Stomach (tissue), 9 donors: ENCODE results near the gene OGFR. TPM values are rescaled to one million over a fixed set of nuclear protein-coding genes. Genes with fewer than 3 reads are reported as not detected.

Source experiments
- DNase-seq, 2 donors: peaks; one replicate each; pipeline versions ENCODE4 v3.0.0 to v3.0.0-alpha.2; 2013 to 2019
- H3K27ac ChIP-seq, 5 donors: fragments of 200-600 bp in 4 of 5; sonication (generic) in 4 of 5; one replicate each; pipeline ENCODE4 v1.5.1; 2013 to 2019; ENCODE audit warnings: mild to moderate bottlenecking in 1 of 5, moderate library complexity in 1 of 5
- H3K27me3 ChIP-seq, 3 donors: fragments of 200-600 bp; sonication (generic); one replicate each; pipeline ENCODE4 v1.5.1; 2017 to 2019; ENCODE audit warnings: mixed run types in 1 of 3
- H3K36me3 ChIP-seq, 4 donors: fragments of 200-600 bp; sonication (generic); 1 replicate in 3 of 4; 2 replicates in 1 of 4; pipeline ENCODE4 v1.5.1; 2016 to 2019
- H3K4me1 ChIP-seq, 4 donors: fragments of 200-600 bp; sonication (generic); one replicate each; pipeline ENCODE4 v1.5.1; 2016 to 2019
- H3K4me3 ChIP-seq, 4 donors: fragments of 200-600 bp; sonication (generic) in 3 of 4; one replicate each; pipeline ENCODE4 v1.5.1; 2016 to 2019; ENCODE audit warnings: mild to moderate bottlenecking in 1 of 4
- H3K9me3 ChIP-seq, 4 donors: fragments of 200-600 bp; sonication (generic); one replicate each; pipeline ENCODE4 v1.5.1; 2016 to 2019
- EP300 ChIP-seq: sonication (generic); formaldehyde crosslinking; IDR thresholded peaks from one replicate; pipeline ENCODE4 v1.6.1; 2017; ENCODE audit warnings: antibody characterized with exemption
- POLR2A ChIP-seq, 4 donors: fragments of 450-650 bp; IDR thresholded peaks; one replicate each; pipeline ENCODE4 v1.6.1; 2016; ENCODE audit warnings: antibody characterized with exemption in 4 of 4, control low read depth in 2 of 4, mild to moderate bottlenecking in 1 of 4, moderate library complexity in 1 of 4
- POLR2AphosphoS5 ChIP-seq, 3 donors: sonication (generic); formaldehyde crosslinking; IDR thresholded peaks; one replicate each; pipeline ENCODE4 v1.6.1; 2016; ENCODE audit warnings: antibody characterized with exemption in 3 of 3
- WGBS, 5 donors: extraction: QIAGEN DNeasy Blood & Tissue Kit in 3 of 5; methylation state at CpG; one replicate each; pipeline versions ENCODE4 v1.1.5 to v1.1.7; 2013 to 2018; 5-methylcytosine and 5-hydroxymethylcytosine counted together
- intact Hi-C: fragments of 100-400 bp; cut with DNase I; formaldehyde crosslinking; loops from one replicate; pipeline ENCODE4 v1.15.1; 2023; ENCODE audit warnings: low total_unique reads
- polyA plus RNA-seq, 3 donors: library from polyadenylated mRNA; stranded (reverse); fragments of 200-250 nt; gene quantifications; one replicate each; pipeline ENCODE4 v1.2.3, GENCODE V29; 2013
- total RNA-seq, 5 donors: library from RNA; depleted of rRNA; stranded (reverse); fragments of >200 nt; gene quantifications; one replicate each; pipeline versions ENCODE4 v1.1.0 to v1.2.3, GENCODE V29; 2014 to 2016
- TF ChIP-seq, protein P1 (sequence below), 7 experiments: fragments of 450-650 bp in 4 of 7; fragments of 200-600 bp in 3 of 7; sonication (generic) in 3 of 7; IDR thresholded peaks; one replicate each; pipeline ENCODE4 v1.5.1; 2016 to 2019; ENCODE audit warnings: antibody characterized with exemption in 7 of 7, control low read depth in 2 of 7, mild to moderate bottlenecking in 1 of 7
- donor health status: healthy with polysubstance abuse.
- donor health status: Bipolar disorder and iron deficiency.
- donor health status: healthy.

OGFR gene
- total and polyA plus RNA-seq, 8 donors, result 20.1 to 75.3 (median 42.3) TPM

DNA sequence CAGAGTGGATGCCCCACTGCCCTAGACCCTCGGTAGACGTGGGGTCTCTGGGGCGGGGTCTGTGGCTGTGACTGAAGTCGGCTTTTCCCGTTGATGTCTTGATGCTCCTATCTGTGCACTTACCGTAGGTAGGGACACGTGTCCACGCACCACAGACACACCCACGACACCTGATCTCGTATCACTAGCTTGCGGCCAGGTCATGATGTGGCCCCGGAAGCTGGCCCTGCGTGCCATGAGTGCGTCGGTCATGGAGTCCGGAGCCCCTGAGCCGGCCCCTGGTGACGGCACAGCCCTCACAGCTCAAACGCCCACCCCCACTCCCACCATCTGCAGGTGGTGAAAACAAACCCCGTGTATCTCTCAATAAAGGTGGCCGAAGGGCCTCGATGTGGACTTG is 42.3 kb upstream of the OGFR start:
- Histone ChIP-seq H3K4me3 (no peak overlapping the region), H3K4me1 (peaks cover 7 to 20% (median 14%) of the 10 kb centered on the region in 4 donors), H3K36me3 (no peaks in the 10 kb centered on the region), H3K9me3 (no peaks in the 10 kb centered on the region), H3K27me3 (peaks cover 0 to 73% (median 12%) of the 10 kb centered on the region in 3 donors), H3K27ac (no peak overlapping the region)
- 86 to 91% (median 87%) methylated on average over 22 of the region's 22 CpGs for WGBS, 5 donors
- no peak for TF ChIP-seq EP300
- no peak for TF ChIP-seq POLR2AphosphoS5 (IDR thresholded peaks at IDR 0.05)
- TF ChIP-seq, protein P1, sequence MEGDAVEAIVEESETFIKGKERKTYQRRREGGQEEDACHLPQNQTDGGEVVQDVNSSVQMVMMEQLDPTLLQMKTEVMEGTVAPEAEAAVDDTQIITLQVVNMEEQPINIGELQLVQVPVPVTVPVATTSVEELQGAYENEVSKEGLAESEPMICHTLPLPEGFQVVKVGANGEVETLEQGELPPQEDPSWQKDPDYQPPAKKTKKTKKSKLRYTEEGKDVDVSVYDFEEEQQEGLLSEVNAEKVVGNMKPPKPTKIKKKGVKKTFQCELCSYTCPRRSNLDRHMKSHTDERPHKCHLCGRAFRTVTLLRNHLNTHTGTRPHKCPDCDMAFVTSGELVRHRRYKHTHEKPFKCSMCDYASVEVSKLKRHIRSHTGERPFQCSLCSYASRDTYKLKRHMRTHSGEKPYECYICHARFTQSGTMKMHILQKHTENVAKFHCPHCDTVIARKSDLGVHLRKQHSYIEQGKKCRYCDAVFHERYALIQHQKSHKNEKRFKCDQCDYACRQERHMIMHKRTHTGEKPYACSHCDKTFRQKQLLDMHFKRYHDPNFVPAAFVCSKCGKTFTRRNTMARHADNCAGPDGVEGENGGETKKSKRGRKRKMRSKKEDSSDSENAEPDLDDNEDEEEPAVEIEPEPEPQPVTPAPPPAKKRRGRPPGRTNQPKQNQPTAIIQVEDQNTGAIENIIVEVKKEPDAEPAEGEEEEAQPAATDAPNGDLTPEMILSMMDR (IDR thresholded peaks at IDR 0.05), result no peak
- no peak for TF ChIP-seq POLR2A (IDR thresholded peaks at IDR 0.05)
- no peak for DNase-seq
- intact Hi-C loops, result no loop called here

DNA sequence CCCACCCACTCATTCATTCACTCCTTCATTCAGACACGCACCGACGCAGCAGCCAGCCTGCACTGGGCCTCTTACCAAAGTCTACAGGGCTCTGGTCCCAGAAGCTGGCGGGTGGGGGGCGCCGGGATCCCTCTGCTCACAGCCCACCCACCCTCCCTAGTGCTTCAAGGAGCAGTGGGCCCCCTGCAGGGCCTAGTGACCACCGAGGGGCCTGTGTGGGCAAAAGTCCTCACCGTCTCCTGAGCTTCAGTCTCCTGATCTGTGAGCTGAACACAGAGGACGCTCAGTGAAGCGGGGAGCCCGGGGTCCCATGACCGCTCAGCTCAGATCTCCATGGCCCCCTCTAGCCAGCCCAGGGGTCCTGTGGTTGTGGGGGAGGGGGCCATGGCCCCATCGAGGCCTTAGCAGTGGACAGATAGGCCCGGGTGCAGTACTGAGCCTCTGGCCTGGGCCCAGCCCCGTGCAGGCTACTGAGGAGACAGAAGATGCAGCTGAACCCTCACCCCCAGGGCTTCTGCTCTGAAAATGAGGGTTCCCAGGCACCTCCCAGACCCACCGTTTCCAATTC is 41.8 kb upstream of the OGFR start:
- WGBS, 5 donors, result 83 to 91% (median 89%) methylated on average over 11 to 16 of the region's 16 CpGs
- TF ChIP-seq POLR2A (IDR thresholded peaks at IDR 0.05) (no peak), POLR2AphosphoS5 (IDR thresholded peaks at IDR 0.05) (no peak), EP300 (no peak)
- TF ChIP-seq, protein P1 (IDR thresholded peaks at IDR 0.05), result no peak

DNA sequence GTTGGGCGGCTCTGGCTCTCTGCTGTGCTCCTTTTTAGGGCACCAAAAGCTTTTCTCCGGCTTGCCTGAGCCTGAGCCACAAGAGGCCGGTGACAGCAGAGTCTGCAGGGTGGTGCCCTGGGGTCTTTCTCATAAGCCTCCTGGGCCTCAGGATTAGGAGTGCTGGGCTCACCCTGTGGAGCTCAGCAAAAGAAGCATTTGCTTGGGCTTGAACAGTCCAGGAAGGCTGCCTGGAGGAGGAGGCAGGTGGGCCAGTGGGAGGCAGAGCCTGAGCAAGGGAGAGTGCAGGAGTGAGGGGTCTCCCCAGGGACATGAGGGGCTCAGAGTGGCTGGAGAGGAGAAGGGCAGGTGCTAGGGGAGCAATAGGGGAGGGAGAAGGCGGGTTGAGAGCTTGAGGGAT is 41.2 kb upstream of the OGFR start:
- 86 to 99% (median 95%) methylated on average over 4 of the region's 4 CpGs for WGBS, 5 donors
- TF ChIP-seq EP300 (no peak), POLR2AphosphoS5 (IDR thresholded peaks at IDR 0.05) (no peak), POLR2A (IDR thresholded peaks at IDR 0.05) (no peak)
- TF ChIP-seq, protein P1 (IDR thresholded peaks at IDR 0.05), result no peak
- no peaks in the 10 kb centered on the region for H3K9me3 ChIP-seq
- peaks cover 0 to 74% (median 12%) of the 10 kb centered on the region in 3 donors for H3K27me3 ChIP-seq
- no peak overlapping the region for H3K27ac ChIP-seq
- H3K4me1 ChIP-seq, result peaks cover 7 to 26% (median 21%) of the 10 kb centered on the region in 4 donors
- no peak overlapping the region for H3K4me3 ChIP-seq
- intact Hi-C loops, result no loop called here
- no peaks in the 10 kb centered on the region for H3K36me3 ChIP-seq
- DNase-seq, result no peak

More for the DNA sequence above, 41.8 kb upstream of the OGFR start:
- Histone ChIP-seq H3K36me3 (no peaks in the 10 kb centered on the region), H3K27ac (no peak overlapping the region), H3K4me1 (peaks cover 7 to 21% (median 15%) of the 10 kb centered on the region in 4 donors), H3K9me3 (no peaks in the 10 kb centered on the region), H3K27me3 (peaks cover 0 to 76% (median 12%) of the 10 kb centered on the region in 3 donors), H3K4me3 (no peak overlapping the region)
- intact Hi-C loops, result no loop called here
- DNase-seq, result no peak

DNA sequence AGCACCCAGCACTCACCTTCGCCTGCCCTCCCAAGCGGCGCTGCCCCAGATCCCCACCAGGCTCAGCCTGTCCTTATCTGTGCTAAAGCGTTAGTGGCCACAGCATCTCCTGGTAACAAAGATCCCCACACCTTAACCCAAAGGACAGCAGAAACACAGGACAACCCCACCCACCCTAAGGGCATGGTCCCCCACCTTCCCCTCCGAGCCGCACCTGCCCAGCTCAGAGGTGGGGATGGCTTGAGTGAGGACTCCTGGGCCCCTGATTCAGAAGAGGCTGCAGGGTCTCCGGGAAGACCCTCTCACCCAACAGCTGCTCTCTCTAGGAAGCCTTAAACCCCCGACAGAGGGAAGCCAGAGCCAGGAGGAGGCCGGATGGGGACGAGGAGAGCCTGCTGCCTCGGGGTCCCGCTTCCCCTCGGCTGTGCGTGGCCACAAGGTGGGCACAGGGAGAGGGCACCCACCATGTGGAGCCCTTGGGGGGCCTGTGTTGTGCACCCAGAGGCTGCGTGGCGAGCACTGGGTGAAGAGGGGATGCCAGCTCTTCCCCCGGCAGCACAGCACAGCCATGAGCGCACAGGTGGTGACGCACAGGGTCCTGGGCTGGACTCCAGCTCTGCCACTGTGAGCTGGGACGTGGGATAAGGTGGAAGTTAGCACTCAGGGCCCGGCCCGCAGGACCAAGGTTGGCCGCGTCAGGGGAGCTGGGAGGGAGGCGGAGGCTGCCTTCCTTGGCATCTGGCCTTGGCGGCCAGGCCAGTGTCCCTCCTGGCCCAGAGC is 40.3 kb upstream of the OGFR start:
- DNase-seq, result no peak
- WGBS, 5 donors, result 89 to 95% (median 94%) methylated on average over 15 to 26 of the region's 26 CpGs
- Histone ChIP-seq H3K4me1 (peaks cover 7 to 35% (median 27%) of the 10 kb centered on the region in 4 donors), H3K36me3 (no peaks in the 10 kb centered on the region), H3K27ac (no peak overlapping the region), H3K4me3 (no peak overlapping the region), H3K27me3 (peaks cover 0 to 65% (median 12%) of the 10 kb centered on the region in 3 donors), H3K9me3 (no peaks in the 10 kb centered on the region)
- intact Hi-C loops, result no loop called here
- TF ChIP-seq POLR2A (IDR thresholded peaks at IDR 0.05) (no peak), POLR2AphosphoS5 (IDR thresholded peaks at IDR 0.05) (no peak), EP300 (no peak)
- TF ChIP-seq, protein P1 (IDR thresholded peaks at IDR 0.05), result no peak
